ENCODE measurements around the gene ACVR2A.

DNA sequence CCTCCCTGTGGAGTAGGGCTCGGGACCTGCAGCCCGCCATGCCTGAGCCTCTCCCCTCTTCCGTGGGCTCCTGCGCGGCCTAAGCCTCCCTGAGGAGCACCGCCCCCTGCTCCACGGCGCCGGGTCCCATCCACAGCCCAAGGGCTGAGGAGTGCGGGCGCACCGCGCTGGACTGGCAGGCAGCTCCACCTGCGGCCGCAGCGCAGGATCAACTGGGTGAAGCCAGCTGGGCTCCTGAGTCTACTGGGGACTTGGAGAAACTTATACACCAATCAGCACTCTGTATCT lies 17.8 kb upstream of the ACVR2A start:
- TF ChIP-seq CTCF (IDR thresholded peaks at IDR 0.05; ENCODE audit: low read length), result no peak
- no peak for TF ChIP-seq EZH2phosphoT487 (IDR thresholded peaks at IDR 0.05; ENCODE audit: low read length)
- TF ChIP-seq EZH2 (optimal IDR thresholded peaks at IDR 0.05; ENCODE audit: low read depth, low read length), result no peak
